Spleen (tissue), 7 donors: ENCODE data around the gene CABLES2.

ENCODE experiments used
- CTCF ChIP-seq, 11 experiments: fragments of 200-600 bp in 7 of 11; fragments of 450-650 bp in 4 of 11; sonication (generic) in 4 of 11; IDR thresholded peaks in 8 of 11; conservative IDR thresholded peaks in 3 of 11; 1 replicate in 7 of 11; 2 replicates in 4 of 11; pipeline versions ENCODE4 v1.4.0 to v1.8.0; 2016 to 2021; ENCODE audit warnings: antibody characterized with exemption in 11 of 11, inconsistent platforms in 4 of 11, mild to moderate bottlenecking in 1 of 11
- POLR2A ChIP-seq, 3 donors: fragments of 450-650 bp; IDR thresholded peaks; one replicate each; pipeline ENCODE4 v1.5.1; 2017; ENCODE audit warnings: antibody characterized with exemption in 3 of 3, mild to moderate bottlenecking in 1 of 3
- POLR2AphosphoS5 ChIP-seq, 3 donors: sonication (generic); formaldehyde crosslinking; IDR thresholded peaks; one replicate each; pipeline ENCODE4 v1.5.1; 2017; ENCODE audit warnings: antibody characterized with exemption in 3 of 3
- donor health status: DM: no; HTN: no; CAD: no; lungs with moderate emphysema.
- donor health status: DM: no; HTN: no; CAD: no.
- donor health status: DM: no; HTN: no; CAD: no.

- TF ChIP-seq CTCF (IDR thresholded peaks at IDR 0.05 in 8 of 11, conservative IDR thresholded peaks at IDR 0.05 in 3 of 11) (no peak), POLR2AphosphoS5 (IDR thresholded peaks at IDR 0.05) (no peak), POLR2A (IDR thresholded peaks at IDR 0.05) (no peak)
Measured at GRCh38 chr20:62408055-62408454, 970 bp upstream of the CABLES2 start.
